Prostate gland (tissue), 2 donors: Measurements from ENCODE around the gene HSPA9.

Experiments used
- POLR2AphosphoS5 ChIP-seq: sonication (generic); formaldehyde crosslinking; IDR thresholded peaks from one replicate; pipeline ENCODE4 v1.6.1; 2017; ENCODE audit warnings: antibody characterized with exemption
- TF ChIP-seq, protein P1 (sequence below), 4 experiments: fragments of 200-600 bp in 2 of 4; fragments of 450-650 bp in 2 of 4; sonication (generic) in 2 of 4; IDR thresholded peaks; 1 replicate in 3 of 4; 2 replicates in 1 of 4; pipeline ENCODE4 v1.5.1; 2016 to 2019; ENCODE audit warnings: antibody characterized with exemption in 4 of 4, mild to moderate bottlenecking in 2 of 4, moderate library complexity in 2 of 4

- TF ChIP-seq, protein P1, sequence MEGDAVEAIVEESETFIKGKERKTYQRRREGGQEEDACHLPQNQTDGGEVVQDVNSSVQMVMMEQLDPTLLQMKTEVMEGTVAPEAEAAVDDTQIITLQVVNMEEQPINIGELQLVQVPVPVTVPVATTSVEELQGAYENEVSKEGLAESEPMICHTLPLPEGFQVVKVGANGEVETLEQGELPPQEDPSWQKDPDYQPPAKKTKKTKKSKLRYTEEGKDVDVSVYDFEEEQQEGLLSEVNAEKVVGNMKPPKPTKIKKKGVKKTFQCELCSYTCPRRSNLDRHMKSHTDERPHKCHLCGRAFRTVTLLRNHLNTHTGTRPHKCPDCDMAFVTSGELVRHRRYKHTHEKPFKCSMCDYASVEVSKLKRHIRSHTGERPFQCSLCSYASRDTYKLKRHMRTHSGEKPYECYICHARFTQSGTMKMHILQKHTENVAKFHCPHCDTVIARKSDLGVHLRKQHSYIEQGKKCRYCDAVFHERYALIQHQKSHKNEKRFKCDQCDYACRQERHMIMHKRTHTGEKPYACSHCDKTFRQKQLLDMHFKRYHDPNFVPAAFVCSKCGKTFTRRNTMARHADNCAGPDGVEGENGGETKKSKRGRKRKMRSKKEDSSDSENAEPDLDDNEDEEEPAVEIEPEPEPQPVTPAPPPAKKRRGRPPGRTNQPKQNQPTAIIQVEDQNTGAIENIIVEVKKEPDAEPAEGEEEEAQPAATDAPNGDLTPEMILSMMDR (IDR thresholded peaks at IDR 0.05), result no peak
- TF ChIP-seq POLR2AphosphoS5, result no peak
Observed at GRCh38 chr5:138623053-138623452, 47.9 kb upstream of the HSPA9 start.
